OCI-LY1 (cell line): Measurements from ENCODE around the gene CDH19.

Experiments
- H2AFZ ChIP-seq: fragments of 200-600 bp; sonication (generic), shearing (Covaris generic); 2 replicates; pipeline ENCODE4 v1.6.0; 2014; ENCODE audit warnings: antibody characterized with exemption, mild to moderate bottlenecking, low read length
- H3F3A ChIP-seq: fragments of 200-600 bp; sonication (generic), shearing (Covaris generic); 2 replicates; pipeline ENCODE4 v1.6.0; 2014; ENCODE audit warnings: mild to moderate bottlenecking, antibody characterized with exemption, low read length, moderate library complexity; ENCODE audit not compliant: insufficient read depth
- H3K27ac ChIP-seq: fragments of 200-600 bp; sonication (generic); 2 replicates; pipeline ENCODE4 v1.5.1; 2014; ENCODE audit warnings: low read length, mixed run types, mild to moderate bottlenecking, low read depth; ENCODE audit not compliant: poor library complexity, severe bottlenecking
- H3K27me3 ChIP-seq: fragments of 200-600 bp; sonication (generic); 2 replicates; pipeline ENCODE4 v1.6.0; 2014; ENCODE audit warnings: antibody characterized with exemption, mild to moderate bottlenecking, low read length, moderate library complexity; ENCODE audit not compliant: insufficient read depth
- H3K36me3 ChIP-seq: fragments of 200-600 bp; sonication (generic); 2 replicates; pipeline ENCODE4 v1.6.1; 2014; ENCODE audit warnings: mild to moderate bottlenecking, antibody characterized with exemption, low read length, moderate library complexity, mixed read lengths; ENCODE audit not compliant: insufficient read depth
- H3K4me1 ChIP-seq: fragments of 200-600 bp; sonication (generic); 2 replicates; pipeline ENCODE4 v1.5.1; 2014; ENCODE audit warnings: mild to moderate bottlenecking, low read length, moderate library complexity; ENCODE audit not compliant: insufficient read depth, severe bottlenecking
- H3K4me2 ChIP-seq: fragments of 200-600 bp; sonication (generic), shearing (Covaris generic); 2 replicates; pipeline ENCODE4 v1.6.1; 2014; ENCODE audit warnings: low read length
- H3K4me3 ChIP-seq: fragments of 200-600 bp; sonication (generic); 2 replicates; pipeline ENCODE4 v1.5.1; 2014; ENCODE audit warnings: low read length, low read depth, mild to moderate bottlenecking, mixed read lengths; ENCODE audit not compliant: poor library complexity, severe bottlenecking
- H3K79me2 ChIP-seq: fragments of 200-600 bp; shearing (Covaris generic); 2 replicates; pipeline ENCODE4 v1.6.1; 2016; ENCODE audit warnings: mixed run types, low read length, mixed read lengths; ENCODE audit not compliant: insufficient read depth
- H3K9ac ChIP-seq: fragments of 200-600 bp; sonication (generic), shearing (Covaris generic); 2 replicates; pipeline ENCODE4 v1.6.1; 2014; ENCODE audit warnings: mild to moderate bottlenecking, low read length, mixed read lengths
- H3K9me2 ChIP-seq: fragments of 200-600 bp; sonication (generic), shearing (Covaris generic); 2 replicates; pipeline ENCODE4 v1.6.1; 2014; ENCODE audit warnings: low read depth, mild to moderate bottlenecking, low read length, mixed read lengths
- H3K9me3 ChIP-seq: fragments of 200-600 bp; shearing (Covaris generic); 2 replicates; pipeline ENCODE4 v1.6.1; 2014; ENCODE audit warnings: low read length, mixed read lengths
- H4K20me1 ChIP-seq: fragments of 200-600 bp; sonication (generic), shearing (Covaris generic); 2 replicates; pipeline ENCODE4 v1.6.0; 2016; ENCODE audit warnings: mild to moderate bottlenecking, low read length; ENCODE audit not compliant: insufficient read depth
- EZH2 ChIP-seq: fragments of 200-600 bp; sonication (generic), shearing (Covaris generic); IDR thresholded peaks from 2 replicates; pipeline ENCODE4 v1.8.0; 2017; ENCODE audit warnings: borderline replicate concordance, mixed run types, mild to moderate bottlenecking, antibody characterized with exemption, low read length, moderate library complexity, mixed read lengths
- TF ChIP-seq, protein P1 (sequence below): fragments of 200-600 bp; sonication (generic), shearing (Covaris generic); IDR thresholded peaks from 2 replicates; pipeline ENCODE4 v1.5.1; 2017; ENCODE audit warnings: mild to moderate bottlenecking, antibody characterized with exemption, low read length, moderate library complexity, mixed read lengths

Gene CDH19

DNA sequence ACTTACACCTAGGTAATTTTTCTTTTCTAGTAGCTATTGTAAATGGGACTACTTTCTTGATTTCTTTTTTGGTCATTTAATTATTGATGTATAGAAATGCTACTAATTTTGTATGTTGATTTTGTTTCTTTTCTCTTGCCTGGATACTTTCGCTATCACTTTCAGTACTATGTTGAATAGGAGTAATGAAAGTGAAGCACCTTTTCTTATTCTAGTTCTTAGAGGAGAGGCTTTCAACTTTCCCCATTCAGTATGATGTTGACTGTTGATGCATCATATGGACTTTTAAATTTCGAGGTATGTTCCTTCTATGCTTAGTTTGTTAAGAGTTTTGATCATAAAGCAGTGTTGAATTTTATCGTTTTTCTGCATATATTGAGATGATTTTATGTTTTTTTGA lies 142.5 kb downstream of the CDH19 start:
- no peak overlapping the region for H3K9ac ChIP-seq
- no peak overlapping the region for H3K4me3 ChIP-seq
- TF ChIP-seq, protein P1, sequence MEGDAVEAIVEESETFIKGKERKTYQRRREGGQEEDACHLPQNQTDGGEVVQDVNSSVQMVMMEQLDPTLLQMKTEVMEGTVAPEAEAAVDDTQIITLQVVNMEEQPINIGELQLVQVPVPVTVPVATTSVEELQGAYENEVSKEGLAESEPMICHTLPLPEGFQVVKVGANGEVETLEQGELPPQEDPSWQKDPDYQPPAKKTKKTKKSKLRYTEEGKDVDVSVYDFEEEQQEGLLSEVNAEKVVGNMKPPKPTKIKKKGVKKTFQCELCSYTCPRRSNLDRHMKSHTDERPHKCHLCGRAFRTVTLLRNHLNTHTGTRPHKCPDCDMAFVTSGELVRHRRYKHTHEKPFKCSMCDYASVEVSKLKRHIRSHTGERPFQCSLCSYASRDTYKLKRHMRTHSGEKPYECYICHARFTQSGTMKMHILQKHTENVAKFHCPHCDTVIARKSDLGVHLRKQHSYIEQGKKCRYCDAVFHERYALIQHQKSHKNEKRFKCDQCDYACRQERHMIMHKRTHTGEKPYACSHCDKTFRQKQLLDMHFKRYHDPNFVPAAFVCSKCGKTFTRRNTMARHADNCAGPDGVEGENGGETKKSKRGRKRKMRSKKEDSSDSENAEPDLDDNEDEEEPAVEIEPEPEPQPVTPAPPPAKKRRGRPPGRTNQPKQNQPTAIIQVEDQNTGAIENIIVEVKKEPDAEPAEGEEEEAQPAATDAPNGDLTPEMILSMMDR: no peak
- TF ChIP-seq EZH2: no peak
- no peak overlapping the region for H3K4me2 ChIP-seq
- H2AFZ ChIP-seq: no peak overlapping the region
- no peaks in the 10 kb centered on the region for H3F3A ChIP-seq
- no peak overlapping the region for H3K27ac ChIP-seq
- H3K27me3 ChIP-seq: no peaks in the 10 kb centered on the region
- H3K4me1 ChIP-seq: no peaks in the 10 kb centered on the region
- no peaks in the 10 kb centered on the region for H3K79me2 ChIP-seq
- H3K9me3 ChIP-seq: no peaks in the 10 kb centered on the region
- no peaks in the 10 kb centered on the region for H3K9me2 ChIP-seq
- H4K20me1 ChIP-seq: no peaks in the 10 kb centered on the region
- H3K36me3 ChIP-seq: no peaks in the 10 kb centered on the region

DNA sequence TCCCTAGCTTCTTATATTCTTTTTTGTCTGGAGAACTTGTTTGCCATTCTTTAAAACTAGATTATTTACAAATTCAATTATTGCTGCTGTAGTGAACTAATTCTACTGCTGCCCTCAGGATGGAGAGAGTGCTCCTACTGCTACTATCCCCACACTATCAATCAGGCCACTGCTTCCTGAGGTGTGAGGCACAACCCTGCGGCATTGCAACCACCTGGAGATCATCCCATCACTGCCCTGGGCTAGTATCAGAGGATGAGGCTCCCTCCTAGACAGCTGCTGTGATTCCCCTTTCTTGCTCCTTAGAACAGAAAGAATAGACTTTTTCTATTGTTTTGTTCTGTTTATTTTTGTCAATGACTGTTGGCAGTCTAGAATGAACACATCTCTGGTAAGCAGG lies 146.6 kb downstream of the CDH19 start:
- H4K20me1 ChIP-seq: no peaks in the 10 kb centered on the region
- no peak for TF ChIP-seq EZH2
- TF ChIP-seq, protein P1: no peak
- H3K9me2 ChIP-seq: no peaks in the 10 kb centered on the region
- H3K79me2 ChIP-seq: no peaks in the 10 kb centered on the region
- H3K4me3 ChIP-seq: no peak overlapping the region
- no peaks in the 10 kb centered on the region for H3K27me3 ChIP-seq
- H3K4me1 ChIP-seq: no peaks in the 10 kb centered on the region
- no peak overlapping the region for H2AFZ ChIP-seq
- H3F3A ChIP-seq: no peaks in the 10 kb centered on the region
- H3K9ac ChIP-seq: no peak overlapping the region
- no peak overlapping the region for H3K27ac ChIP-seq
- no peaks in the 10 kb centered on the region for H3K9me3 ChIP-seq
- H3K36me3 ChIP-seq: no peaks in the 10 kb centered on the region
- no peak overlapping the region for H3K4me2 ChIP-seq
